Body of pancreas (tissue), 4 donors: Measurements from ENCODE around the gene MTTP.

Experiments used
- CTCF ChIP-seq, 7 experiments: fragments of 450-650 bp in 4 of 7; fragments of 200-600 bp in 3 of 7; sonication (generic) in 3 of 7; IDR thresholded peaks; one replicate each; pipeline ENCODE4 v1.5.1; 2016 to 2019; ENCODE audit warnings: antibody characterized with exemption in 7 of 7
- POLR2A ChIP-seq, 3 donors: fragments of 450-650 bp; IDR thresholded peaks; one replicate each; pipeline ENCODE4 v1.6.1; 2016; ENCODE audit warnings: antibody characterized with exemption in 3 of 3, mild to moderate bottlenecking in 2 of 3

DNA sequence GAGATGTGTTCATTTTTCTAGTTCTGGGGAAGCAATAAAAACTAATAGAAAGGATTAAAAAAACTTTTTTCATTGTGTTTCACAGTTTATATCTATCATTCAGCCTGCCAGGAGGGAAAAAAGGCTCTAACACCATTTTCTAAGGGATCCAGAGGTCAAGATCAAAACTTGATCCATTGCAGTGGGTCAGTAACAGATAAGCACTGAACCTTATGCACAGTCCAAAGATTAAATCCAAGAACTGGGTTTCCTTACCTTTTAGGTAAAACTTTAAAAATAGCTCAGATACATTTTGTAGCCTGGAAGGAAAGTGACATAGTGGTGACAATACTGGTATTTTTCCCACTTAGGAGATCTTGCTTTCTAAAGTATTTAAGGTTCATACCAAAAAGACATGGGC is 12.7 kb downstream of the MTTP start:
- TF ChIP-seq CTCF (IDR thresholded peaks at IDR 0.05) (no peak), POLR2A (IDR thresholded peaks at IDR 0.05) (no peak)
